Measurements from ENCODE around the gene NINJ2.

NINJ2 gene

GRCh38 chr12:571795-572531 lies 91.3 kb downstream of the NINJ2 start:
- POLR2A ChIA-PET: interaction anchor here (0.5 kb wide), 1 partner anchor 84 kb away, joined by 3 read pairs; no protein-coding TSS in a partner anchor
- no peak for TF ChIP-seq CTCF (IDR thresholded peaks at IDR 0.05; ENCODE audit: insufficient read depth, low read length, missing control alignments)
- DNase-seq (ENCODE audit: low read depth, low spot score): no peak
- CTCF ChIA-PET: interaction anchor here (0.6 to 16.1 kb wide), 3 partner anchors 180 to 378 kb away, joined by 3 to 290 read pairs (median 202); partner anchors contain the start of genes RAD52 and WNK1
- no peak overlapping the region for H3K4me3 ChIP-seq (ENCODE audit: low read depth, low read length)

GRCh38 chr12:570921-571794 lies 92.1 kb downstream of the NINJ2 start:
- ChIA-PET POLR2A (interaction anchor here (0.5 to 1.6 kb wide), 2 partner anchors 83 to 181 kb away, joined by 3 to 11 read pairs; partner anchors contain the start of gene WNK1), CTCF (interaction anchor here (0.6 to 16.1 kb wide), 30 partner anchors 8 to 1062 kb away, joined by 3 to 290 read pairs (median 4); partner anchors contain the start of genes RAD52 and WNK1)
- DNase-seq (ENCODE audit: low read depth, low spot score): no peak
- H3K4me3 ChIP-seq (ENCODE audit: low read depth, low read length): peak overlapping the region; percentile 63
- TF ChIP-seq CTCF (IDR thresholded peaks at IDR 0.05; ENCODE audit: insufficient read depth, low read length, missing control alignments): no peak

DNA sequence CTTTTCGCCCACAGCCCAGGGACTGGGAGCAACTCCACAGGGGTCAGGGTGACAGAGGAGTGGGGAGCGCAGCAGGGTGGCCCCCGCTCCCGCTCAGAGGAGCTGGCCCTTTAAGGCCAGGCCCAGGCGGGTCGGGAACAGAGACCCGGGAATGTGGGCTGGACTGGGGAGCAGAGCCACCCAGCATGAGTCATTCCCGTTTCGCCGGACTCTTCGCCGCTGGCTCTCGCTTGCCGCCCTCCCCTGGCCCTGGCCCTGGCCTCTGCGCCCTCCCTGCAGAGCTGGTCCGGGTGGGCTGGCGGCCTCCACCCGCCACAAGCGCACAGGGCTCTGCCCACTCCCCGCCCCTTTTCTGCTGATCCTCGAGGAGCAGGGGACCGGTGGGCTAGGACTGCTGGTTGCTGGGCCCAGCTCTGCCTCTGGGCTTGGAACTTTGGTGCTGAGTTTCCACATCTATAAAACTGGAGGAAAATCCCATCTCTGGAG lies 92.8 kb downstream of the NINJ2 start:
- ChIA-PET POLR2A (interaction anchor here (1.6 kb wide), 1 partner anchor 182 kb away, joined by 11 read pairs; the partner anchor contains the start of gene WNK1), CTCF (interaction anchor here (0.7 to 16.1 kb wide), 42 partner anchors 8 to 1062 kb away, joined by 3 to 290 read pairs (median 4); partner anchors contain the start of genes RAD52 and WNK1)
- peak overlapping the region; percentile 63 for H3K4me3 ChIP-seq (ENCODE audit: low read depth, low read length)
- no peak for DNase-seq (ENCODE audit: low read depth, low spot score)
- TF ChIP-seq CTCF (IDR thresholded peaks at IDR 0.05; ENCODE audit: insufficient read depth, low read length, missing control alignments): no peak

DNA sequence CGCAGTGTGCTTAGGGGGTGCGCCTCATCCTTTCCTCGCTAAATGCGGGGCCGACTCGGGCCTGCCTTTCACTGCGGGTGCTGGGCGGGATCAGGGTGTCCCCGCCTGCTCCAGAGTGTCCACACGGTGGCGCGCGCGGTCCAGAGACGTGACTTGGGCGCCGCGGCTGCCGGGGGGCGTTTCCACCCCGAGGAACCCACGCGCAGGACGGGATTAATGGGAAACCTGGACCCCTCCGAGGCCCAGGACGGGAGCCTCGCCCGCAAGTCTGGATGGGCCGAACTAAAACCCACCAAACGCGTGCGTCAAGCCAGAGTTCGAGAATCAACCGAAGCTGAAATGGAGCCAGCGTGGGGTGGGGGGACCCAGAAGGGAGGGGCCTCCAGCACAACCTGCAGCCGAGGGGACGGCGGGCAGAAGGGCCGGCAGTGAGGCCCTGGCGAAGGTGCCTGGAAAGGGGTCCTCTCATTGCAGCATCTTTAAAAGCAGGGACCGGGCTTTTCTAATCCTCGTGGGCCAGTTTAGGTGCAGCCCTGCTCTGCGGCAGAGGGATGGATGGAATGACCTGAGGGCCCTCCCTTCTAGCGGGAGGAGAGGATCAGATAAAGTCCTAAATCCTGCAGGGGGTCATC lies 93.3 kb downstream of the NINJ2 start:
- ChIA-PET CTCF (interaction anchor here (0.7 to 16.1 kb wide), 47 partner anchors 9 to 1063 kb away, joined by 3 to 290 read pairs (median 4); partner anchors contain the start of genes RAD52 and WNK1), POLR2A (interaction anchor here (1.6 kb wide), 1 partner anchor 182 kb away, joined by 11 read pairs; the partner anchor contains the start of gene WNK1)
- TF ChIP-seq CTCF (IDR thresholded peaks at IDR 0.05; ENCODE audit: insufficient read depth, low read length, missing control alignments): peak; percentile 99
- DNase-seq (ENCODE audit: low read depth, low spot score): no peak
- H3K4me3 ChIP-seq (ENCODE audit: low read depth, low read length): peak overlapping the region; percentile 63

DNA sequence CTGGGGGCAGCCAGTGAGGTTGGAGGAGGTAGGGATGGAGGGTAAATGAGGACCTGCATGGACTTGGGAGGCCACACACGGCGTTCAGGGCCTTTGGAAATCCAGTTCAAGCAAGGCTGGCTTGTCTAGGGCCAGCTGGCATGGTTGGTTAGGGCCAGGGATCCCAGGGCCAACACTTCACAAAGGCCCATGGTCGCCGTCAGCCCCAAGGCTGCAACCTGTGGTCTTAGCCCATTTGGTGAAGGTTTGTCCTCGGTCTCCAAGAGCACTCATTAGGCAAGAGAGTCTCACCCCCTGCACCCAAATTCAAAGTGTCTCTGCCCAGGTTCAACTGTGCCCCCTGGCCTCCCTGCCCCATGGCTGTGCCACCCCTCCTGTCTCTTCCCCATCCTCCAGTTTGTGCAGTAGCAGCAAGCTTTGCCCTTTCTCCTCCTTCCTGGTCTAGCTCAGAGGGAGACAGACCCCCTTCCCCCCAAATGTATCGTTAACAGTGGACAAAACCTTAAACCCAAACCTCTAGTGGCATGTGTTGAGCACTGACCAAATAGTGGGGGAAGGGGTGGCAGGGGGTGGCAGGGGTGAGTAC lies 94.1 kb downstream of the NINJ2 start:
- TF ChIP-seq CTCF (IDR thresholded peaks at IDR 0.05; ENCODE audit: insufficient read depth, low read length, missing control alignments): no peak
- CTCF ChIA-PET: interaction anchor here (0.8 to 16.1 kb wide), 28 partner anchors 10 to 535 kb away, joined by 3 to 290 read pairs (median 6); partner anchors contain the start of genes RAD52 and WNK1
- H3K4me3 ChIP-seq (ENCODE audit: low read depth, low read length): no peak overlapping the region
- DNase-seq (ENCODE audit: low read depth, low spot score): no peak
- POLR2A ChIA-PET: interaction anchor here (0.6 kb wide), 1 partner anchor 183 kb away, joined by 3 read pairs; the partner anchor contains the start of gene WNK1

Measured in AG04449 (cell line).